Duodenal mucosa (tissue), 2 donors: Measurements from ENCODE around the gene BLOC1S5.
"Not testable (repeated sequence)": the region's sequence is repeated elsewhere in the genome, so short reads cannot be mapped to it uniquely, and the experiment has no call there.

Experiments used
- H3K27ac ChIP-seq: one replicate; pipeline ENCODE4 v1.7.0; 2013; ENCODE audit warnings: low read depth, low read length
- H3K27me3 ChIP-seq, 2 donors: one replicate each; pipeline ENCODE4 v1.7.0; 2013; ENCODE audit warnings: low read length in 2 of 2, control low read depth in 1 of 2; ENCODE audit not compliant: insufficient read depth in 2 of 2, control insufficient read depth in 1 of 2
- H3K36me3 ChIP-seq, 2 donors: one replicate each; pipeline ENCODE4 v1.7.0; 2013; ENCODE audit warnings: low read length in 2 of 2, control low read depth in 1 of 2; ENCODE audit not compliant: insufficient read depth in 2 of 2, control insufficient read depth in 1 of 2
- H3K4me1 ChIP-seq, 2 donors: one replicate each; pipeline ENCODE4 v1.7.0; 2013; ENCODE audit warnings: low read length in 2 of 2, control low read depth in 1 of 2; ENCODE audit not compliant: insufficient read depth in 2 of 2, control insufficient read depth in 1 of 2
- H3K4me3 ChIP-seq, 2 donors: one replicate each; pipeline ENCODE4 v1.7.0; 2013; ENCODE audit warnings: low read length in 2 of 2, low read depth in 1 of 2
- H3K9ac ChIP-seq, 2 donors: one replicate each; pipeline ENCODE4 v1.7.0; 2013; ENCODE audit warnings: low read length in 2 of 2, low read depth in 1 of 2
- H3K9me3 ChIP-seq, 2 donors: one replicate each; pipeline ENCODE4 v1.7.0; 2013; ENCODE audit warnings: low read length in 2 of 2, control low read depth in 1 of 2; ENCODE audit not compliant: control insufficient read depth in 1 of 2

The BLOC1S5 gene

DNA sequence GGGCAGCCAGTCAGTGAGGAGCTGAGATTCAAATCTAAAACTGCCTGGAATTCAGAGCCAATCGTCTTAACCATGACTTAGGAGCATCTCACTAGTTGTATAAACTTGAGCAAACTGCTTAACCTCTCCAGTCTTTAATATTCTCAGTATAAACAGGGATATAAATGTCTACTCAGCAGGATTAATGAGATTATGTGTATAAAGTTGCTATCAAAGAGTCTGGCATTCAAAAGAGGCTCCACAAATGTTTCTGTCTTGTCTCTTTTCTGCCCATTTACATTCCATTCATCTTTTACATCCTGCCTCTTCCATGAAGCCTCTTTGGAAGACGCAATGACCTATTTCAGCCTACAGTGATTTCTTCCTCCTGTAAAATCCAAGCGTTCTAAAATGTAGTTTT lies 66.9 kb downstream of the BLOC1S5 start:
- H3K4me1 ChIP-seq: no peaks in the 10 kb centered on the region
- H3K27me3 ChIP-seq: no peaks in the 10 kb centered on the region
- H3K4me3 ChIP-seq: no peak overlapping the region
- H3K36me3 ChIP-seq: no peaks in the 10 kb centered on the region
- no peak overlapping the region for H3K9ac ChIP-seq
- no peaks in the 10 kb centered on the region for H3K9me3 ChIP-seq
- H3K27ac ChIP-seq: no peak overlapping the region

DNA sequence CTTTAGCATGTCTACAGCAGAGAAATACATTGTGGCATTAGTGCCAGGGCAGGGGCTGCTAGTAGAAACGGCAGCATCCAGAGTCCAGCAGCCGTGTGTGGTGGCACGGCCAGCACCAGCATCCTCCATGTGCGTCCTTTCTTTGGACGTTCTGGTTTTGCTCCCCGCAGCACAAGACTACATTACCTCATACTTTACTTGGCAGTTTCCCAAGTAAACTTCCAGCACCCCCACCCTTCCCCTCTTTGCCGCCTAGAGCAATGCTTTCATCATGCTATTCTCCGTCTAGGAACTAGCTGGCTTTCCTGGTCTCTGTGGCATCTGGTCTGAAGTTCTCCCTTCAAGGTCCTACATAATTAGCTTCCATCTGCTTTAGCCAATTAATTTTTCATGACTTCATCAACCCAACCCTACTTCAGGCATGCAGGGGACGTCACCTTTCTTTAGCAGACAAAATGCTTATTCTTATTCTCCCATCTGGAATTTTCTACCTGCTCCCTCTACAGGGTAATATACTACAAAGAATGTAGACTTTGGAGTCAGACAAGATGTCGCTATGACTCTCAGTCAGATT lies 67.6 kb downstream of the BLOC1S5 start:
- no peaks in the 10 kb centered on the region for H3K36me3 ChIP-seq
- H3K9ac ChIP-seq: no peak overlapping the region
- H3K9me3 ChIP-seq: no peaks in the 10 kb centered on the region
- H3K4me3 ChIP-seq: no peak overlapping the region
- H3K27me3 ChIP-seq: no peaks in the 10 kb centered on the region
- H3K4me1 ChIP-seq: no peaks in the 10 kb centered on the region
- H3K27ac ChIP-seq: no peak overlapping the region

DNA sequence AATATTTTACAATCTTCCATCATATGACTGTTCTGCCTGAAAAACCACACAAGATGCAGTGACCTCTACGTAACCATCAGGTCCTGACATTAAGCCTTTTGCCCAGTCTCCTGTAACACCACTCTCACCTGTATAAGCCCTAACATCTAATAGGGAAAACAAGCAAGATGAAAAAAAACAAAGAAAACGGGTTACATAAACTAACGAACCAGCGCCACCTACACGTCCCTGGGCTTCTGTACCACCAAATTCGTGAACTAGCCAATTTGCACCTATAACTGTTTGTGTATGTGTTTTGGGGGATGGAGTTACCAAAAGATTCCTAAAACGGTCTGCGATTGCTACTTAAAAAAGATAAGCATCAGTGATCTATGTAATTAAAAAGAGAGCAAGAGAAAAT lies 70.2 kb downstream of the BLOC1S5 start:
- H3K9ac ChIP-seq: no peak overlapping the region
- H3K27me3 ChIP-seq: no peaks in the 10 kb centered on the region
- no peaks in the 10 kb centered on the region for H3K4me1 ChIP-seq
- no peaks in the 10 kb centered on the region for H3K36me3 ChIP-seq
- H3K27ac ChIP-seq: no peak overlapping the region
- no peaks in the 10 kb centered on the region for H3K9me3 ChIP-seq
- H3K4me3 ChIP-seq: no peak overlapping the region

GRCh38 chr6:7993399-7993798 lies 70.8 kb downstream of the BLOC1S5 start:
- Histone ChIP-seq H3K4me1 (no peaks in the 10 kb centered on the region), H3K9me3 (no peaks in the 10 kb centered on the region), H3K36me3 (no peaks in the 10 kb centered on the region), H3K4me3 (no peak overlapping the region), H3K9ac (no peak overlapping the region), H3K27me3 (no peaks in the 10 kb centered on the region), H3K27ac (no peak overlapping the region)

- H3K36me3 ChIP-seq: no peaks in the 10 kb centered on the region
- no peaks in the 10 kb centered on the region for H3K9me3 ChIP-seq
- H3K4me3 ChIP-seq: no peak overlapping the region
- no peaks in the 10 kb centered on the region for H3K4me1 ChIP-seq
- H3K27ac ChIP-seq: no peak overlapping the region
- no peaks in the 10 kb centered on the region for H3K27me3 ChIP-seq
- H3K9ac ChIP-seq: no peak overlapping the region
These were observed 72.0 kb downstream of the BLOC1S5 start for GRCh38 chr6:7992002-7992815.

- no peaks in the 10 kb centered on the region for H3K27me3 ChIP-seq
- no peak overlapping the region for H3K9ac ChIP-seq
- H3K9me3 ChIP-seq: no peaks in the 10 kb centered on the region
- H3K36me3 ChIP-seq: no peaks in the 10 kb centered on the region
- H3K4me1 ChIP-seq: no peaks in the 10 kb centered on the region
- no peak overlapping the region for H3K27ac ChIP-seq
- no peak overlapping the region for H3K4me3 ChIP-seq
These were observed 72.7 kb downstream of the BLOC1S5 start for GRCh38 chr6:7991536-7991935.

- no peaks in the 10 kb centered on the region for H3K27me3 ChIP-seq
- no peaks in the 10 kb centered on the region for H3K36me3 ChIP-seq
- H3K9ac ChIP-seq: no peak overlapping the region
- H3K9me3 ChIP-seq: no peaks in the 10 kb centered on the region
- no peak overlapping the region for H3K27ac ChIP-seq
- no peak overlapping the region for H3K4me3 ChIP-seq
- no peaks in the 10 kb centered on the region for H3K4me1 ChIP-seq
These were observed 78.0 kb downstream of the BLOC1S5 start for GRCh38 chr6:7986219-7986618.

DNA sequence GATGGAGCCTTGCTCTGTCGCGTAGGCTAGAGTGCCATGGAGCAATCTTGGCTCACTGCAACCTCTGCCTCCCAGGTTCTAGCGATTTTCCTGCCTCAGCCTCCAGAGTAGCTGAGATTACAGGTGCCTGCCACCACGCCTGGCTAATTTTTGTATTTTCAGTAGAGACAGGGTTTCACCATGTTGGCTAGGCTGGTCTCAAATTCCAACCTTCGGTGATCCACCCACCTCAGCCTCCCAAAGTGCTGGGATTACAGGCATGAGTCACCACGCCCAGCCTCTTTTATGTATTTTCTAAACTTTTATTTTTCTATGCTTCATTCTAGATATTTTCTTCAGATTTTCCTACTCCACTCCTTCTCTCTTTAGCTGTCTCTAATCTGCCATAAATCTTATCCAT lies 80.2 kb downstream of the BLOC1S5 start:
- not testable (repeated sequence) for H3K27me3 ChIP-seq, H3K9me3 ChIP-seq, H3K9ac ChIP-seq, H3K4me1 ChIP-seq, H3K36me3 ChIP-seq, H3K27ac ChIP-seq, H3K4me3 ChIP-seq

DNA sequence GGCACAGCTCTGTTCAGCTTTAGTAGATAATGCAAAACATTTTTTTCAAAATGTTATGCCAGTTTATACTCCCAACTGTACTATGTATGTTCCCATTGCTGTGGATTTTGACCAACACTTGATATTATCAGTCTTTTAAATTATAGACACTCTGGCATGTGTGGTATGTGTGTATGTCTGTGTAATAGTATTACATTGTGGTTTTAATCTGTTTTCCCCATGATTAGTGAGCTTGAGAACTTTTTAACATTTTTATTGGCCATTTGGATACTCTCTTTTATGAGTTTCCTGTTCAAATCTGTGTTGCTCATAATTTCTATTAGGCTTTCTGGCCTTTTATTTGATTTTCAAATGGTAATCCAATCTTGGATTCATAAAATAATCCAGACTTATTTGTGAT lies 84.4 kb downstream of the BLOC1S5 start:
- H3K4me3 ChIP-seq: no peak overlapping the region
- no peaks in the 10 kb centered on the region for H3K36me3 ChIP-seq
- H3K27me3 ChIP-seq: no peaks in the 10 kb centered on the region
- peaks cover 16 to 18% of the 10 kb centered on the region in 2 donors for H3K4me1 ChIP-seq
- H3K9me3 ChIP-seq: no peaks in the 10 kb centered on the region
- no peak overlapping the region for H3K27ac ChIP-seq
- no peak overlapping the region for H3K9ac ChIP-seq

GRCh38 chr6:7978736-7979135 lies 85.5 kb downstream of the BLOC1S5 start:
- Histone ChIP-seq H3K4me1 (peaks cover 24% of the 10 kb centered on the region in 2 donors), H3K4me3 (no peak overlapping the region), H3K9me3 (no peaks in the 10 kb centered on the region), H3K27ac (no peak overlapping the region), H3K27me3 (no peaks in the 10 kb centered on the region), H3K36me3 (no peaks in the 10 kb centered on the region), H3K9ac (no peak overlapping the region)
